Measurements from ENCODE around the gene CYTH4. TPM values are rescaled to one million over a fixed set of nuclear protein-coding genes. Genes with fewer than 3 reads are reported as not detected.
"Not testable (repeated sequence)": the region's sequence is repeated elsewhere in the genome, so short reads cannot be mapped to it uniquely, and the experiment has no call there.

Gene CYTH4, protein sequence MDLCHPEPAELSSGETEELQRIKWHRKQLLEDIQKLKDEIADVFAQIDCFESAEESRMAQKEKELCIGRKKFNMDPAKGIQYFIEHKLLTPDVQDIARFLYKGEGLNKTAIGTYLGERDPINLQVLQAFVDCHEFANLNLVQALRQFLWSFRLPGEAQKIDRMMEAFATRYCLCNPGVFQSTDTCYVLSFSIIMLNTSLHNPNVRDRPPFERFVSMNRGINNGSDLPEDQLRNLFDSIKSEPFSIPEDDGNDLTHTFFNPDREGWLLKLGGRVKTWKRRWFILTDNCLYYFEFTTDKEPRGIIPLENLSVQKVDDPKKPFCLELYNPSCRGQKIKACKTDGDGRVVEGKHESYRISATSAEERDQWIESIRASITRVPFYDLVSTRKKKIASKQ
- 10 to 100 TPM; 29.3 to 74.9 (median 46.1) TPM for polyA plus RNA-seq (ENCODE audit: low read depth in 6 of 6)

DNA sequence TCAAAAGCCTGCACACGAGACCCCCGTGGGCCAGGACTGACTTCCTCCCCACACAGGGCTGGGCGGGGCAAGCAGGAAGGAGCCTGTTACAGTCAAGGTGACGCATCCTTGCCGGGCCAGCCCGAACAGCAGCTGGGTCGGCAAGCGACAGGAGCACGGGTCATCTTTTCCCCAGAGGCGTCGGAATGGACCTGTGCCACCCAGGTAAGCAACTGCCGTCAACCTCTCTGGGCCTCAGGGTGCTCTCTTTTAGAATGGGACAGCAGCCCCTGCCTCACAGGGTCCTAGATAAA is at the start of gene CYTH4:
TSS of gene CYTH4 (plus strand) at position 124 of the 293 bp plus-strand sequence. CDS start at position 186, 62 bp downstream.
- H3K9me3 Mint-ChIP-seq = no peaks in the 10 kb centered on the region

DNA sequence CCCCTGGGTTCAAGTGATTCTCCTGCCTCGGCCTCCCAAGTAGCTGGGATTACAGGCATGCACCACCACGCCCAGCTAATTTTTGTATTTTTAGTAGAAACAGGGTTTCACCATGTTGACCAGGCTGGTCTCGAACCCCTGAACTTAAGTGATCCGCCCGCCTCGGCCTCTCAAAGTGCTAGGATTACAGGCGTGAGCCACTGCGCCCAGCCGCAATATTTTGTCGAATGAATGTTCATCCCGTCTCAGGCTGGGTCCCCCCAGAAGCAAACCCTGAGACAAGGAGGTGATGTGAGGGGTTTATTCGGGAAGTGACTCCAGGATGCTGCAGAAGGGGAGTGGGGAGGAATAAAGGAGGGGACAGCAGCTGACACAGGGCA is 48.9 kb upstream of the CYTH4 start:
- Mint-ChIP-seq H3K36me3 (peaks cover 5 to 30% of the 10 kb centered on the region in 2 donors), H3K27ac (peak overlapping the region in 5 of 6 donors; percentile 6 to 97 (median 93)), H3K4me3 (peak overlapping the region in 5 of 8 donors; percentile 21 to 62 (median 25)), H3K4me1 (peaks cover 90 to 98% (median 98%) of the 10 kb centered on the region in 3 donors)
- not testable (repeated sequence) for ATAC-seq (ENCODE audit: low read depth in 2 of 2); DNase-seq; H3K27me3 Mint-ChIP-seq; H3K9me3 Mint-ChIP-seq

More for the DNA sequence above, at the start of gene CYTH4:
- ATAC-seq (ENCODE audit: low read depth in 2 of 2) = peak; percentile 49 to 53
- H3K4me1 Mint-ChIP-seq = peaks cover 61 to 86% (median 86%) of the 10 kb centered on the region in 3 donors
- peak; percentile 79 for DNase-seq
- peak within 1 kb of the TSS; percentile 93 to 99 (median 98) for H3K4me3 Mint-ChIP-seq
- peak within 1 kb of the TSS; percentile 96 to 99 (median 97) for H3K27ac Mint-ChIP-seq
- peaks cover 9 to 17% of the 10 kb centered on the region in 2 donors for H3K36me3 Mint-ChIP-seq
- H3K27me3 Mint-ChIP-seq = no peaks in the 10 kb centered on the region

- DNase-seq (no peak), ATAC-seq (ENCODE audit: low read depth in 2 of 2) (no peak)
- Mint-ChIP-seq H3K27me3 (no peaks in the 10 kb centered on the region), H3K4me1 (peaks cover 86 to 98% (median 98%) of the 10 kb centered on the region in 3 donors), H3K9me3 (no peaks in the 10 kb centered on the region), H3K27ac (peak overlapping the region in 5 of 6 donors; percentile 57 to 96 (median 93)), H3K36me3 (peaks cover 5 to 27% of the 10 kb centered on the region in 2 donors), H3K4me3 (peak overlapping the region in 7 of 8 donors; percentile 18 to 88 (median 49))
Measured at GRCh38 chr22:37233751-37234631, 48.3 kb upstream of the CYTH4 start.

GRCh38 chr22:37234736-37235711 is 47.3 kb upstream of the CYTH4 start:
- Mint-ChIP-seq H3K4me1 (peaks cover 83 to 98% (median 96%) of the 10 kb centered on the region in 3 donors), H3K27me3 (no peaks in the 10 kb centered on the region), H3K4me3 (peak overlapping the region in 7 of 8 donors; percentile 18 to 88 (median 61)), H3K36me3 (peaks cover 5 to 27% of the 10 kb centered on the region in 2 donors), H3K9me3 (no peaks in the 10 kb centered on the region), H3K27ac (peak overlapping the region; percentile 60 to 97 (median 94))
- ATAC-seq (ENCODE audit: low read depth in 2 of 2) (no peak), DNase-seq (no peak)

DNA sequence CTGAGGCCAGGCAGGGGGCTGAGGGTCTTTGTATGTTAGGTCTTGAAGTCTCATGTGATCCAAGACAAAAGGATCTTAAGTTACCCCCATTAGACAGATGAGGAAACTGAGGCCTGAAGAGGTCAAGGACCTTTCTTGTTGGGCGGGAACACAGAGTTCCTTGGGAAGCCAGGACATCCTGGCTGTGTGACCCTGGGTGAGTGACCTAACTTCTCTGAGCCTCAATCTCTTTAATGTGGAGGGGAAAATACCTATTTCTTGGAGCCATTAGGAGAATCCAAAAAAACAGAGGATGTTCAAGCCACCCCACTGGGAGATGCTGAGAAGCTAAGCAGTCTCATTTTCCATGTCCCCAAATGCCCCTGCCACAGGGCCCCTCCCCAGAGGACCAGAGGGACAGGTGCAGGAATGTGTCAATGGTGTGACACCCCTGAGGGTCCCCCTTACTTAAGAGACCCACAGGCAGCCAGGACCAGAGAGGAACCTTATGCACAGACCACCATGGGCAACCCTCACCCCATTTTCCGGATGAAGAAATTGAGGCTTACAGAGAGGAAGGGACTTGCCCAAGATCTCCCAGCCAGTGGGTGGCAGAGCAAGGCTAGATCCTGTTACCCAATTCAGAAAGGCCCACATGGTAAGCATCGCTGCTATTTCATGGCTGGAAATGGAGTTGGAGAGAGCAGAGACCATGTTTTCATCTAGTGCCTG is 46.3 kb upstream of the CYTH4 start:
- Mint-ChIP-seq H3K27me3 (no peaks in the 10 kb centered on the region), H3K9me3 (no peaks in the 10 kb centered on the region), H3K36me3 (peaks cover 7 to 32% of the 10 kb centered on the region in 2 donors), H3K4me3 (peak overlapping the region; percentile 6 to 87 (median 70)), H3K4me1 (peaks cover 82 to 98% (median 96%) of the 10 kb centered on the region in 3 donors), H3K27ac (peak overlapping the region; percentile 60 to 96 (median 94))
- no peak for DNase-seq
- no peak for ATAC-seq (ENCODE audit: low read depth in 2 of 2)

- H3K4me1 Mint-ChIP-seq = peaks cover 79 to 98% (median 96%) of the 10 kb centered on the region in 3 donors
- H3K4me3 Mint-ChIP-seq = peak overlapping the region in 6 of 8 donors; percentile 26 to 73 (median 40)
- ATAC-seq (ENCODE audit: low read depth in 2 of 2) (no peak), DNase-seq (no peak)
- H3K9me3 Mint-ChIP-seq = no peaks in the 10 kb centered on the region
- peaks cover 7 to 25% of the 10 kb centered on the region in 2 donors for H3K36me3 Mint-ChIP-seq
- H3K27me3 Mint-ChIP-seq = no peaks in the 10 kb centered on the region
- H3K27ac Mint-ChIP-seq = peak overlapping the region in 5 of 6 donors; percentile 69 to 96 (median 93)
Measured at GRCh38 chr22:37237371-37238268, 44.7 kb upstream of the CYTH4 start.

- Mint-ChIP-seq H3K9me3 (no peaks in the 10 kb centered on the region), H3K4me3 (peak overlapping the region in 7 of 8 donors; percentile 47 to 89 (median 76)), H3K27ac (peak overlapping the region; percentile 26 to 99 (median 76)), H3K36me3 (peaks cover 7 to 22% of the 10 kb centered on the region in 2 donors), H3K27me3 (no peaks in the 10 kb centered on the region), H3K4me1 (peaks cover 75 to 94% (median 85%) of the 10 kb centered on the region in 3 donors)
- ATAC-seq (ENCODE audit: low read depth in 2 of 2) (no peak), DNase-seq (no peak)
Measured at GRCh38 chr22:37239336-37240239, 42.7 kb upstream of the CYTH4 start.

DNA sequence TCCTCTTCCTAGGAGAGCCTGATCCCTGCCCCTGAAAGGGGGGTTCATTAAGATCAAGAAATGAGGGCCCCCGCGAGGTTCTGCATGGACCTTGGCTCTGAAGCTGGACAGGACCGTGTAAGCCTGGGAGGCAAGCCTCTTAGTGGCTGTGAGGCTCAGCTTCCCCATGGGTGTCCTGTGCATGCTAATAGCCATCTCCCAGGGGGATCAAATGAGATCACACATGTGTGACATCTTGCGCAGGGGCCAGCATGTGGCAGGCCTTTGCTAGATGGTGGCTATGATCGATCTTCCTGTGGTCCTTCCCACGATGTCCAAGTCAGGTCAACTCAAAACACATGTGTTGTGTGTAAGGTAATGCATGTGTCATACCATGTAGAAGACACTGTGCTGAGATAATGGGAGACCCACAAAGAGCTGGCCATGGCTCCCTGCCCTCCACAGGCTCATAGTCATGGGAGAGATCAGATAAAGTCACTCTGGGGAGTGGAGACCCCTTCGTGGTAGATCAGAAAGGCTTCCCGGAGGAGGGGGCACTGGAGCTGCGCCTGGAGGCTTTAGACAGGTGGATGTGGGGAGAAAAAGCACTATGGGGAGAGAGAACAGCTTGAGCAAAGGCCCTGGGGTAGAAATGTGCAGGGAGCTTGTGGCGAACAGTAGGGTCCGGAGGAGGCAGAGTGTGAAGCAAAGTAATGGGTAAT is 41.9 kb upstream of the CYTH4 start:
- H3K4me3 Mint-ChIP-seq = peak overlapping the region; percentile 47 to 96 (median 82)
- H3K9me3 Mint-ChIP-seq = no peaks in the 10 kb centered on the region
- H3K27me3 Mint-ChIP-seq = no peaks in the 10 kb centered on the region
- peaks cover 72 to 94% (median 85%) of the 10 kb centered on the region in 3 donors for H3K4me1 Mint-ChIP-seq
- H3K36me3 Mint-ChIP-seq = peaks cover 7 to 17% of the 10 kb centered on the region in 2 donors
- ATAC-seq (ENCODE audit: low read depth in 2 of 2) = no peak
- DNase-seq = no peak
- H3K27ac Mint-ChIP-seq = peak overlapping the region; percentile 13 to 99 (median 94)

- Mint-ChIP-seq H3K4me1 (peaks cover 71 to 94% (median 84%) of the 10 kb centered on the region in 3 donors), H3K27me3 (no peaks in the 10 kb centered on the region), H3K4me3 (peak overlapping the region; percentile 76 to 96 (median 91)), H3K36me3 (peaks cover 7 to 17% of the 10 kb centered on the region in 2 donors), H3K9me3 (no peaks in the 10 kb centered on the region), H3K27ac (peak overlapping the region; percentile 85 to 99 (median 94))
- no peak for DNase-seq
- ATAC-seq (ENCODE audit: low read depth in 2 of 2) = no peak
Measured at GRCh38 chr22:37240941-37241320, 41.4 kb upstream of the CYTH4 start.

Measured in naive B cell (primary cell).